HepG2 (cell line): ENCODE results near the gene RARA.

ENCODE experiments used
- CEBPB ChIP-seq: IDR thresholded peaks from 2 replicates; pipeline ENCODE4 v1.6.1; 2011; ENCODE audit warnings: low read depth, low read length, improper control_type of control experiment, borderline replicate concordance
- IRF2 ChIP-seq: IDR thresholded peaks from 2 replicates; pipeline ENCODE4 v1.6.1; 2018; ENCODE audit warnings: missing genetic modification reagents, missing compliant biosample characterization
- PLSCR1 ChIP-seq: sonication (generic); formaldehyde crosslinking; IDR thresholded peaks from 2 replicates; pipeline ENCODE4 v1.5.0; 2020; ENCODE audit warnings: missing genetic modification reagents, mild to moderate bottlenecking, borderline replicate concordance
- POLR2AphosphoS5 ChIP-seq: IDR thresholded peaks from 2 replicates; pipeline ENCODE4 v1.6.1; 2012; ENCODE audit warnings: low read depth, low read length
- RBM22 ChIP-seq: fragments of 200-400 bp; formaldehyde crosslinking; optimal IDR thresholded peaks from 2 replicates; pipeline ENCODE3; 2017; ENCODE audit warnings: mild to moderate bottlenecking, low read length, moderate library complexity
- SMC3 ChIP-seq: IDR thresholded peaks from 2 replicates; pipeline ENCODE4 v1.6.1; 2011; ENCODE audit warnings: low read length, improper control_type of control experiment
- ZMYM4 ChIP-seq: sonication (generic); formaldehyde crosslinking; IDR thresholded peaks from 2 replicates; pipeline ENCODE4 v1.8.1; 2023; ENCODE audit warnings: mild to moderate bottlenecking, missing genetic modification reagents
- ZNF224 ChIP-seq: sonication (generic); formaldehyde crosslinking; IDR thresholded peaks from 2 replicates; pipeline ENCODE4 v1.5.0; 2020; ENCODE audit warnings: mild to moderate bottlenecking, missing genetic modification reagents

GRCh38 chr17:40281663-40282062 lies 27.3 kb upstream of the RARA start:
- TF ChIP-seq ZNF224 = no peak
- TF ChIP-seq PLSCR1 (CRISPR knock-in tag) = no peak
- TF ChIP-seq SMC3 = no peak
- TF ChIP-seq IRF2 = no peak
- TF ChIP-seq RBM22 = no peak
- no peak for TF ChIP-seq ZMYM4 (CRISPR knock-in tag)
- TF ChIP-seq CEBPB = no peak
- TF ChIP-seq POLR2AphosphoS5 = no peak
